Mucosa of stomach (tissue), 1 donor: Measurements from ENCODE around the gene TP63.
"Not testable (repeated sequence)": the region's sequence is repeated elsewhere in the genome, so short reads cannot be mapped to it uniquely, and the experiment has no call there.

Source experiments
- H3K27me3 ChIP-seq: one replicate; pipeline ENCODE4 v1.7.0; 2013; ENCODE audit warnings: mild to moderate bottlenecking, low read length; ENCODE audit not compliant: control insufficient read depth, insufficient read depth
- H3K36me3 ChIP-seq: one replicate; pipeline ENCODE4 v1.7.0; 2013; ENCODE audit warnings: low read length; ENCODE audit not compliant: control insufficient read depth, insufficient read depth
- H3K4me1 ChIP-seq: one replicate; pipeline ENCODE4 v1.7.0; 2013; ENCODE audit warnings: mild to moderate bottlenecking, low read length; ENCODE audit not compliant: control insufficient read depth, insufficient read depth
- H3K4me3 ChIP-seq: one replicate; pipeline ENCODE4 v1.7.0; 2013; ENCODE audit warnings: low read length
- H3K9ac ChIP-seq: one replicate; pipeline ENCODE4 v1.7.0; 2013; ENCODE audit warnings: mild to moderate bottlenecking, low read length, moderate library complexity
- H3K9me3 ChIP-seq: one replicate; pipeline ENCODE4 v1.7.0; 2013; ENCODE audit warnings: mild to moderate bottlenecking, low read length, moderate library complexity; ENCODE audit not compliant: control insufficient read depth
- donor health status: Pancreatic carcinoma.

Gene TP63

GRCh38 chr3:189659571-189659970 is 28.4 kb downstream of the TP63 start:
- H3K4me1 ChIP-seq, result no peaks in the 10 kb centered on the region
- H3K36me3 ChIP-seq, result no peaks in the 10 kb centered on the region
- no peak overlapping the region for H3K9ac ChIP-seq
- no peaks in the 10 kb centered on the region for H3K27me3 ChIP-seq
- no peaks in the 10 kb centered on the region for H3K9me3 ChIP-seq
- no peak overlapping the region for H3K4me3 ChIP-seq

- Histone ChIP-seq H3K4me3 (no peak overlapping the region), H3K4me1 (no peaks in the 10 kb centered on the region), H3K9me3 (no peaks in the 10 kb centered on the region)
Measured at GRCh38 chr3:189664311-189664710, 33.1 kb downstream of the TP63 start.

GRCh38 chr3:189672346-189672745 is 41.2 kb downstream of the TP63 start:
- not testable (repeated sequence) for H3K4me1 ChIP-seq, H3K9ac ChIP-seq, H3K36me3 ChIP-seq, H3K27me3 ChIP-seq, H3K9me3 ChIP-seq, H3K4me3 ChIP-seq

More at GRCh38 chr3:189664311-189664710, 33.1 kb downstream of the TP63 start:
- Histone ChIP-seq H3K27me3 (no peaks in the 10 kb centered on the region), H3K36me3 (no peaks in the 10 kb centered on the region), H3K9ac (no peak overlapping the region)

GRCh38 chr3:189673535-189673934 is 42.3 kb downstream of the TP63 start:
- no peak overlapping the region for H3K9ac ChIP-seq
- no peak overlapping the region for H3K4me3 ChIP-seq

GRCh38 chr3:189674249-189674913 is 43.2 kb downstream of the TP63 start:
- Histone ChIP-seq H3K4me3 (no peak overlapping the region), H3K9me3 (no peaks in the 10 kb centered on the region)

More at GRCh38 chr3:189673535-189673934, 42.3 kb downstream of the TP63 start:
- Histone ChIP-seq H3K27me3 (no peaks in the 10 kb centered on the region), H3K36me3 (no peaks in the 10 kb centered on the region), H3K9me3 (no peaks in the 10 kb centered on the region), H3K4me1 (no peaks in the 10 kb centered on the region)

GRCh38 chr3:189677667-189678066 is 46.5 kb downstream of the TP63 start:
- H3K4me3 ChIP-seq, result no peak overlapping the region
- no peaks in the 10 kb centered on the region for H3K36me3 ChIP-seq
- no peaks in the 10 kb centered on the region for H3K27me3 ChIP-seq
- H3K4me1 ChIP-seq, result no peaks in the 10 kb centered on the region
- no peak overlapping the region for H3K9ac ChIP-seq
- H3K9me3 ChIP-seq, result no peaks in the 10 kb centered on the region

More at GRCh38 chr3:189674249-189674913, 43.2 kb downstream of the TP63 start:
- Histone ChIP-seq H3K27me3 (no peaks in the 10 kb centered on the region), H3K4me1 (no peaks in the 10 kb centered on the region), H3K36me3 (no peaks in the 10 kb centered on the region), H3K9ac (no peak overlapping the region)

- H3K4me1 ChIP-seq, result no peaks in the 10 kb centered on the region
- H3K9me3 ChIP-seq, result no peaks in the 10 kb centered on the region
- H3K4me3 ChIP-seq, result no peak overlapping the region
- no peaks in the 10 kb centered on the region for H3K36me3 ChIP-seq
- H3K27me3 ChIP-seq, result no peaks in the 10 kb centered on the region
- H3K9ac ChIP-seq, result no peak overlapping the region
Measured at GRCh38 chr3:189680723-189681122, 49.5 kb downstream of the TP63 start.

GRCh38 chr3:189683546-189684255 is 52.5 kb downstream of the TP63 start:
- H3K27me3 ChIP-seq, result no peaks in the 10 kb centered on the region
- H3K4me3 ChIP-seq, result no peak overlapping the region
- no peak overlapping the region for H3K9ac ChIP-seq
- H3K36me3 ChIP-seq, result no peaks in the 10 kb centered on the region
- no peaks in the 10 kb centered on the region for H3K9me3 ChIP-seq
- H3K4me1 ChIP-seq, result no peaks in the 10 kb centered on the region

- no peaks in the 10 kb centered on the region for H3K4me1 ChIP-seq
- no peak overlapping the region for H3K4me3 ChIP-seq
- H3K9ac ChIP-seq, result no peak overlapping the region
- no peaks in the 10 kb centered on the region for H3K9me3 ChIP-seq
- no peaks in the 10 kb centered on the region for H3K27me3 ChIP-seq
- H3K36me3 ChIP-seq, result no peaks in the 10 kb centered on the region
Measured at GRCh38 chr3:189684317-189684716, 53.1 kb downstream of the TP63 start.

- Histone ChIP-seq H3K27me3 (no peaks in the 10 kb centered on the region), H3K4me3 (no peak overlapping the region), H3K9me3 (no peaks in the 10 kb centered on the region), H3K4me1 (no peaks in the 10 kb centered on the region), H3K36me3 (no peaks in the 10 kb centered on the region), H3K9ac (no peak overlapping the region)
Measured at GRCh38 chr3:189685291-189685690, 54.1 kb downstream of the TP63 start.

- Histone ChIP-seq H3K9ac (no peak overlapping the region), H3K4me3 (no peak overlapping the region), H3K27me3 (no peaks in the 10 kb centered on the region), H3K36me3 (no peaks in the 10 kb centered on the region), H3K4me1 (no peaks in the 10 kb centered on the region), H3K9me3 (no peaks in the 10 kb centered on the region)
Measured at GRCh38 chr3:189685860-189686259, 54.7 kb downstream of the TP63 start.

GRCh38 chr3:189687475-189687874 is 56.3 kb downstream of the TP63 start:
- no peaks in the 10 kb centered on the region for H3K27me3 ChIP-seq

More at GRCh38 chr3:189687475-189687874, 56.3 kb downstream of the TP63 start:
- no peaks in the 10 kb centered on the region for H3K36me3 ChIP-seq
- no peaks in the 10 kb centered on the region for H3K9me3 ChIP-seq
- no peaks in the 10 kb centered on the region for H3K4me1 ChIP-seq
- no peak overlapping the region for H3K9ac ChIP-seq
- H3K4me3 ChIP-seq, result no peak overlapping the region
